ENCODE data around the gene IFIT3. TPM values are rescaled to one million over a fixed set of nuclear protein-coding genes. Genes with fewer than 3 reads are reported as not detected.

The IFIT3 gene
- total RNA-seq, 1 experiment from 2014 or later, result 45.2 TPM

DNA sequence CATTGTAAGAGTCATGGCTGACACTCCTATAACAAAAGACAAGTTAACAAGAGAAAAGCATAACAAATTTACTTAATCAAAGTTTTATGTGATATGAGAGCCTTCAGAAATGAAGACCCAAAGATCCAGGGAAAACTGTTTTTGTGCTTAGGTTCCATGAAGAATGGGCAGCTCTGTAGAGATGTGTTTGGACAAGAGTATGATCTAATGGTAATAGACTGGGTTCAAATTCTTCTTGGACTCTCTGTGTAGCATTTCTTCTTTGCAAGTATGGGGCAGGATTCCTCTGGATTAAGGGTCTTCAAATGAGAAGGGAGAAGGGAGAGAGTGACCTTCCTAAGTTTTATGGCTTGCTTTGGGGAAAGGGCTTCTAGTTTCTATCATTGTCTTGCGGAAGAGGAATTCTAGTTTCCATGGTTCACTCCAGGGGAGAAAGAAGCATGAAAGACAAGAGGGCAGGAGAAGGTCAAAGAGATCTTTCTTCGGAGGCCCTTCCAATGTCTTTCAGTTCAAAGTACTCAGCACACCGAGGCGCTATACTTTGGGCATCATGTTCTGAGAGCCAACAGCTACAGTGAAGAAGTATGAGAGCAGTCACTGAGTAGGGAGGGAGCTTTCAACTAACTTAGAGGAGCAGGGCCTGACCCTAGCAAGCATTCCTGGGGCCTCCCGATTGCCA, 15.4 kb downstream of the IFIT3 start:
- TF ChIP-seq, protein P1, sequence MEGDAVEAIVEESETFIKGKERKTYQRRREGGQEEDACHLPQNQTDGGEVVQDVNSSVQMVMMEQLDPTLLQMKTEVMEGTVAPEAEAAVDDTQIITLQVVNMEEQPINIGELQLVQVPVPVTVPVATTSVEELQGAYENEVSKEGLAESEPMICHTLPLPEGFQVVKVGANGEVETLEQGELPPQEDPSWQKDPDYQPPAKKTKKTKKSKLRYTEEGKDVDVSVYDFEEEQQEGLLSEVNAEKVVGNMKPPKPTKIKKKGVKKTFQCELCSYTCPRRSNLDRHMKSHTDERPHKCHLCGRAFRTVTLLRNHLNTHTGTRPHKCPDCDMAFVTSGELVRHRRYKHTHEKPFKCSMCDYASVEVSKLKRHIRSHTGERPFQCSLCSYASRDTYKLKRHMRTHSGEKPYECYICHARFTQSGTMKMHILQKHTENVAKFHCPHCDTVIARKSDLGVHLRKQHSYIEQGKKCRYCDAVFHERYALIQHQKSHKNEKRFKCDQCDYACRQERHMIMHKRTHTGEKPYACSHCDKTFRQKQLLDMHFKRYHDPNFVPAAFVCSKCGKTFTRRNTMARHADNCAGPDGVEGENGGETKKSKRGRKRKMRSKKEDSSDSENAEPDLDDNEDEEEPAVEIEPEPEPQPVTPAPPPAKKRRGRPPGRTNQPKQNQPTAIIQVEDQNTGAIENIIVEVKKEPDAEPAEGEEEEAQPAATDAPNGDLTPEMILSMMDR (IDR thresholded peaks at IDR 0.05; ENCODE audit: unreplicated experiment), result no peak
- Mint-ChIP-seq H3K27ac (ENCODE audit: unreplicated experiment) (no peak overlapping the region), H3K36me3 (ENCODE audit: insufficient read depth, unreplicated experiment) (peaks cover 7% of the 10 kb centered on the region), H3K4me3 (ENCODE audit: low read depth, unreplicated experiment) (no peak overlapping the region), H3K27me3 (ENCODE audit: unreplicated experiment) (no peaks in the 10 kb centered on the region), H3K9me3 (ENCODE audit: low read depth, unreplicated experiment) (no peaks in the 10 kb centered on the region), H3K4me1 (ENCODE audit: low read depth, unreplicated experiment) (peaks cover 33% of the 10 kb centered on the region)
- intact Hi-C loops (cut with micrococcal nuclease; ENCODE audit: unreplicated experiment), result no loop called here
- no peak for DNase-seq
- BruUV-seq (replicated peaks), result no TSS peak
- CTCF ChIA-PET, result interaction anchor here (1.0 kb wide), 1 partner anchor 11 kb away, joined by 3 read pairs; no protein-coding TSS in a partner anchor

DNA sequence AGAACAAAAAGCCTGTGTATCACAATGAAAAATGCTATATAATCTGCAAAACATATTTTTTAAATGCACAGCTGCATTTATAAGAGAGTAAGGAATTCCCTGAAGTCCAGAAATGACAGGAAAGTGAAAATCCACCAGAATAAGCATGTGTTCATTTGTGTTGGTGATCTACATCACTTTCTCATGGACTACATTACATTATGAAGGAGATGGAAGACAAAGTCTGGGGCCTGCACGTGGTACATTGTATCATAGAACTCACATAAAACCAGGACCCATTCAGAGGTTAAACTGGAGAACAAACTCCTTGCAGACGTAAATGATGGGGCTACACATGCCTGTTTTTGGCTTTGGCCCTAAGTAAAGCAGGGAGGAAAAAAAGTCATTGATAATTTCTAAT, 16.4 kb downstream of the IFIT3 start:
- intact Hi-C loops (cut with micrococcal nuclease; ENCODE audit: unreplicated experiment), result no loop called here
- CTCF ChIA-PET, result no interaction called here
- H3K4me3 Mint-ChIP-seq (ENCODE audit: low read depth, unreplicated experiment), result no peak overlapping the region
- no peak overlapping the region for H3K27ac Mint-ChIP-seq (ENCODE audit: unreplicated experiment)
- no peaks in the 10 kb centered on the region for H3K9me3 Mint-ChIP-seq (ENCODE audit: low read depth, unreplicated experiment)
- H3K4me1 Mint-ChIP-seq (ENCODE audit: low read depth, unreplicated experiment), result peaks cover 34% of the 10 kb centered on the region
- BruUV-seq (replicated peaks), result no TSS peak
- TF ChIP-seq, protein P1 (IDR thresholded peaks at IDR 0.05; ENCODE audit: unreplicated experiment), result no peak
- no peaks in the 10 kb centered on the region for H3K27me3 Mint-ChIP-seq (ENCODE audit: unreplicated experiment)
- H3K36me3 Mint-ChIP-seq (ENCODE audit: insufficient read depth, unreplicated experiment), result peaks cover 7% of the 10 kb centered on the region
- no peak for DNase-seq

DNA sequence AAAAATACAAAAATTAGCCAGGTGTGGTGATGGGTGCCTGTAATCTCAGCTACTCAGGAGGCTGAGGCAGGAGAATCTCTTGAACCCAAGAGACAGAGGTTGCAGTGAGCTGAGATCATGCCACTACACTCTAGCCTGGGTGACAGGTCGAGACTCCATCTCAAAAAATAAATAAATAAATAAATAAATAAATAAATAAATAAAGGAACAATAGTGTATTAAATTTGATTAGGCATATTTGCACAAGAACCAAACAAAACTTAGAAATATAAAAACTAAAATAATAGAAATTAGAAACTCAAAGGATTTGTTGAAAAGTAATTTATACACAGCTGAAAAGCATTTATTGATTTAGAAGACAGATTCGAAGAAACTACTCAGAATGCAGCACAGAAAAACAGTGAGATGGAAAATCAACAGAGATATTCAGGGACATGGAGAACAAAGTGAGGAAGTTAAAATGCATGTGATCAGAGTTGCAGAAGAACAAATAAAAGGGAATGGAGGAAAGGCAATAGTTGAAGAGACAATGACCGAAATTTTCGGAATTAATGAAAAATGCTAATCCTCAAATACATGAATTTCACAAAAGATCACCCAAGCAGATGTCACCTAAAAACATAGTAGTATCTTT, 17.7 kb downstream of the IFIT3 start:
- H3K9me3 Mint-ChIP-seq (ENCODE audit: low read depth, unreplicated experiment), result no peaks in the 10 kb centered on the region
- no peaks in the 10 kb centered on the region for H3K27me3 Mint-ChIP-seq (ENCODE audit: unreplicated experiment)
- CTCF ChIA-PET, result no interaction called here
- no peak for DNase-seq
- TF ChIP-seq, protein P1 (IDR thresholded peaks at IDR 0.05; ENCODE audit: unreplicated experiment), result no peak
- intact Hi-C loops (cut with micrococcal nuclease; ENCODE audit: unreplicated experiment), result no loop called here
- H3K4me1 Mint-ChIP-seq (ENCODE audit: low read depth, unreplicated experiment), result peaks cover 46% of the 10 kb centered on the region
- no peak overlapping the region for H3K27ac Mint-ChIP-seq (ENCODE audit: unreplicated experiment)
- H3K4me3 Mint-ChIP-seq (ENCODE audit: low read depth, unreplicated experiment), result no peak overlapping the region
- peaks cover 7% of the 10 kb centered on the region for H3K36me3 Mint-ChIP-seq (ENCODE audit: insufficient read depth, unreplicated experiment)
- BruUV-seq (replicated peaks), result no TSS peak

DNA sequence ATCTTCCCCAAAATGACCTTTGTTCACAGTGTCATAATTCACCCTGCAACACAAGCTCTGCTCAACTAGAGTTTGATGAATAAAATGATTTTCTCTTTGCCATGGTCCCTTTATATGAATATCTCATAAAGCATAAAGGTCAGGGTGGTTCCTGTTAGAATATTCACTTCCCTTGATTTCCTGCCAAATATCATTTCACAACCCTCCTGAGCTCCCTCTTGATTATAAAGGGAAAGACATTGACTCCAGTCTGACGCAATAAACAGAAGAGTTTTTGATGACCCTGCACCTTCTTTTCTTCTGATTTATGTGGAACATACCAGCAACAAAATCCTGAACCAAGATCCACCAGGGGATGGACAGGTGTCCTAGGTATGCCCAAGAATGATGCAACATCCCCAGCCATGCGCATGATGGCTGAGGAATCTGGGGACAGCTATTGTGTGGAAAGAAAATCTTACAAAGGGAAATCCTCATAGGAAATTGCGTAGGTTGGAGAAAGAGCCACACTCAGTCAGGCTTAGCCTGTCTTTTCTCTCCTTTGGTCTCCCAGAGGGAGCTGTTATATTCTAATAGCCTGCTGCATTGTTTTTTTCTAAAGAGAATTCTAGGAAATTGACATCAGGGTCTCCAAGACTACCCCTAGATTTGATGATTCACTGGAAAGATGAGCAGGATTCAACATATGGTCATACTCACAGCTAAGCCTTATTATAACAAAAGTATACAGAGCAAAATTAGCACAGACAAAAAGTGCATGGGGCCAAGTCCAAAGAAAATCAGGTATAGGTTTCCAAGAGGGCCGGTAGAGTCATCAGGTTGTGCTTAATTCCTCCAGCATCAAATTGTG, 18.8 kb downstream of the IFIT3 start:
- no TSS peak for BruUV-seq (replicated peaks)
- H3K27me3 Mint-ChIP-seq (ENCODE audit: unreplicated experiment), result no peaks in the 10 kb centered on the region
- peaks cover 9% of the 10 kb centered on the region for H3K36me3 Mint-ChIP-seq (ENCODE audit: insufficient read depth, unreplicated experiment)
- CTCF ChIA-PET, result interaction anchor here (1.0 kb wide), 1 partner anchor 15 kb away, joined by 3 read pairs; no protein-coding TSS in a partner anchor
- H3K9me3 Mint-ChIP-seq (ENCODE audit: low read depth, unreplicated experiment), result no peaks in the 10 kb centered on the region
- no peak for DNase-seq
- no peak overlapping the region for H3K4me3 Mint-ChIP-seq (ENCODE audit: low read depth, unreplicated experiment)
- intact Hi-C loops (cut with micrococcal nuclease; ENCODE audit: unreplicated experiment), result no loop called here
- TF ChIP-seq, protein P1 (IDR thresholded peaks at IDR 0.05; ENCODE audit: unreplicated experiment), result no peak
- H3K4me1 Mint-ChIP-seq (ENCODE audit: low read depth, unreplicated experiment), result peaks cover 58% of the 10 kb centered on the region
- H3K27ac Mint-ChIP-seq (ENCODE audit: unreplicated experiment), result peak overlapping the region; percentile 52
